ENCODE data around the gene TIMP2. TPM values are rescaled to one million over a fixed set of nuclear protein-coding genes. Genes with fewer than 3 reads are reported as not detected.
A peak's percentile ranks its signal among the peaks of the same experiment; 100 is the strongest.

TIMP2 gene
- total RNA-seq, 4 donors from 2014 or later, result 20.4 to 28.7 (median 27.0) TPM

DNA sequence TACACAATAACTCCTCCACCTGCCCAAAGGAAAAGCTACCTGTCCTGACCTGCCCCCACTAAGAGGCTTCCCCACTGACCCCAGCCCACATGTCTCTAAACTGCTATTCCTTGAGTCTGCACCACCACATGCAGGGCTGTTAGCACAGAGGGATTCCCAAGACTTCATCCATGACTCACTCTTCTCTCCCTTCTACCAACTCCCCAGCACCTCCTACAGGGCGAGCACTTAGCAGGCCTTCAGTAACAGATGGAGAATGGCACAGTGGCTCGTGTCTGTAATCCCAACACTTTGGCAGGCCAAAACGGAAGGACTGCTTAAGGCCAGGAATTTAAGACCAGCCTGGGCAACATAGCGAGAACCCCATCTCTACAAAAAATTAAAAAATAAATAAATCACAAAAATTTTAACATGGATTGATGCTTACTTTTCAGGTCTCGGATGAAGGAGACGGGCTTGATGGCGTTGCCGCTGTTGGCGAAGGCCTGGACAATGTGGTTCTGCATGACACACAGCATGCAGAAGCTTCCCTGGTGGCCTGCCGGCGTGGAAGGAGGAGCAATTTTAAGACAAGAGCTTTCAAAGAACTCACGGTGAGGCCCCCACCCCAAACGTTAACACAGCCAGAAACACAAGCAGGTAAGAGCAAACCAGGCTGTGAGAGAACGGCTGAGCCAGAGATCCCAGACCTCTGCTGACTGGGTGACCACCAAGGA is 96.6 kb downstream of the TIMP2 start:
- no peak for DNase-seq
- intact Hi-C loops (cut with DNase I; ENCODE audit: low total_unique reads), result no loop called here
- Histone ChIP-seq H3K4me3 (no peak overlapping the region), H3K36me3 (peaks cover 4 to 91% of the 10 kb centered on the region in 2 donors), H3K27ac (no peak overlapping the region), H3K4me1 (no peaks in the 10 kb centered on the region), H3K9me3 (no peaks in the 10 kb centered on the region), H3K27me3 (no peaks in the 10 kb centered on the region)
- in situ Hi-C loops (cut with MboI; ENCODE audit: low sequenced_read_pairs in 4 of 4), result no loop called here
- no peak for TF ChIP-seq POLR2A (IDR thresholded peaks at IDR 0.05)
- TF ChIP-seq, protein P1, sequence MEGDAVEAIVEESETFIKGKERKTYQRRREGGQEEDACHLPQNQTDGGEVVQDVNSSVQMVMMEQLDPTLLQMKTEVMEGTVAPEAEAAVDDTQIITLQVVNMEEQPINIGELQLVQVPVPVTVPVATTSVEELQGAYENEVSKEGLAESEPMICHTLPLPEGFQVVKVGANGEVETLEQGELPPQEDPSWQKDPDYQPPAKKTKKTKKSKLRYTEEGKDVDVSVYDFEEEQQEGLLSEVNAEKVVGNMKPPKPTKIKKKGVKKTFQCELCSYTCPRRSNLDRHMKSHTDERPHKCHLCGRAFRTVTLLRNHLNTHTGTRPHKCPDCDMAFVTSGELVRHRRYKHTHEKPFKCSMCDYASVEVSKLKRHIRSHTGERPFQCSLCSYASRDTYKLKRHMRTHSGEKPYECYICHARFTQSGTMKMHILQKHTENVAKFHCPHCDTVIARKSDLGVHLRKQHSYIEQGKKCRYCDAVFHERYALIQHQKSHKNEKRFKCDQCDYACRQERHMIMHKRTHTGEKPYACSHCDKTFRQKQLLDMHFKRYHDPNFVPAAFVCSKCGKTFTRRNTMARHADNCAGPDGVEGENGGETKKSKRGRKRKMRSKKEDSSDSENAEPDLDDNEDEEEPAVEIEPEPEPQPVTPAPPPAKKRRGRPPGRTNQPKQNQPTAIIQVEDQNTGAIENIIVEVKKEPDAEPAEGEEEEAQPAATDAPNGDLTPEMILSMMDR (IDR thresholded peaks at IDR 0.05 in 4 of 5, conservative IDR thresholded peaks at IDR 0.05 in 1 of 5), result no peak
- no peak for ATAC-seq

DNA sequence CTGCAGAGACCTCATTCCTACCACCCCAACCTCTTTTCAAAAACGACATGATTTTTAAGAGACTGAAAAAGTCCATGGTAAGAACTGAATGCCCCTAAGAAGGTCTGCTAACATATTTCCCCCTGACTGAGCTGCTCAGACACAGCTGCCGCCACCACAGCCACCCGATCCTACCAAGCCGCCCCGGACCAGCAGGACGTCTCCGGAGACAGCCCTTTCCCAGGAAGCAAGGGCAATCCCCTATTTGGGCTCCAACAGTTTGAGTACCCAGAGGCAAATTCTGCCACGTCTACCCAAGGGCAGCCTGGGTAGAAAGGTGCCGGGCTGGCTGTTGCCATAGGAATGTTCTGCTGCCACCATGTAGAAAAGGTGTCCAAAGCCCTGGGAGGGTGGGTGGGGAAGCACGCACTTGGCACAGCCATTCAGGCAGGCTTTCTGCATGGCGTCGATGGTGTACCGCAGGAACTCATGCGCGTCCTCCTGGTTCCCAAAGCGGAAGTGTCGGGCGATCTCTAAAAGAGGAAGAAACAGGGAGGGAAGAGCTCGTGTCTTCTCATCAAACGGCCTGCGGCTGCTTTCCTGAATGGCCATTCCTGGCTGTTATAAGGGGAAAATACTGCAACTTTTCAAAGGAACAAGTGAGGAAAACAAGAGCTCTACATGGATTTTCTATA is 98.2 kb downstream of the TIMP2 start:
- in situ Hi-C loops (cut with MboI; ENCODE audit: low sequenced_read_pairs in 4 of 4) (no loop called here), intact Hi-C loops (cut with DNase I; ENCODE audit: low total_unique reads) (no loop called here)
- Histone ChIP-seq H3K4me3 (no peak overlapping the region), H3K9me3 (no peaks in the 10 kb centered on the region), H3K27ac (no peak overlapping the region), H3K4me1 (no peaks in the 10 kb centered on the region), H3K36me3 (peaks cover 0 to 84% of the 10 kb centered on the region in 2 donors), H3K27me3 (no peaks in the 10 kb centered on the region)
- peak in 1 of 2 donors; percentile 22 for DNase-seq
- TF ChIP-seq, protein P1 (IDR thresholded peaks at IDR 0.05 in 4 of 5, conservative IDR thresholded peaks at IDR 0.05 in 1 of 5), result no peak
- no peak for TF ChIP-seq POLR2A (IDR thresholded peaks at IDR 0.05)
- ATAC-seq, result no peak

DNA sequence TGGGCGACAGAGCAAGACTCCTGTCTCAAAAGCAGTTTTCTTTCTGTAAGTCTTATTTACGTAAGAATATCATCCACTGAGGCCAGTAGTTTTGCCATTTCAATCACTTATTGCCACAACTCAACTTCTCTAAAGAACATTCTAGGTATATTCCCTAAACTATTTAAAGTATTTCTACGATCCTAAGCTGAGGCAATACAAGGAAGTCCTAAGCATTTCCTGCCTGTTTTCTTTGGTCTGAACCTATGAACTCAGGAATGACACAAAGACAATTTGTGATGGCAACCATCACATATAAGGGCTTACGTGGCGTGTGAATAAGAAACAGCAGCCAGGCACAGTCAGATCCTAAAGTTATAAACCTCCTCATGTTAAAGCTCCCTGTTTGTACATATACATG is 98.8 kb downstream of the TIMP2 start:
- no peak overlapping the region for H3K4me3 ChIP-seq
- in situ Hi-C loops (cut with MboI; ENCODE audit: low sequenced_read_pairs in 4 of 4), result no loop called here
- TF ChIP-seq, protein P1 (IDR thresholded peaks at IDR 0.05 in 4 of 5, conservative IDR thresholded peaks at IDR 0.05 in 1 of 5), result no peak
- TF ChIP-seq POLR2A (IDR thresholded peaks at IDR 0.05), result no peak
- no peaks in the 10 kb centered on the region for H3K4me1 ChIP-seq
- ATAC-seq, result no peak
- no peak for DNase-seq
- peaks cover 0 to 84% of the 10 kb centered on the region in 2 donors for H3K36me3 ChIP-seq
- intact Hi-C loops (cut with DNase I; ENCODE audit: low total_unique reads), result no loop called here
- H3K27me3 ChIP-seq, result no peaks in the 10 kb centered on the region
- no peaks in the 10 kb centered on the region for H3K9me3 ChIP-seq
- H3K27ac ChIP-seq, result no peak overlapping the region

DNA sequence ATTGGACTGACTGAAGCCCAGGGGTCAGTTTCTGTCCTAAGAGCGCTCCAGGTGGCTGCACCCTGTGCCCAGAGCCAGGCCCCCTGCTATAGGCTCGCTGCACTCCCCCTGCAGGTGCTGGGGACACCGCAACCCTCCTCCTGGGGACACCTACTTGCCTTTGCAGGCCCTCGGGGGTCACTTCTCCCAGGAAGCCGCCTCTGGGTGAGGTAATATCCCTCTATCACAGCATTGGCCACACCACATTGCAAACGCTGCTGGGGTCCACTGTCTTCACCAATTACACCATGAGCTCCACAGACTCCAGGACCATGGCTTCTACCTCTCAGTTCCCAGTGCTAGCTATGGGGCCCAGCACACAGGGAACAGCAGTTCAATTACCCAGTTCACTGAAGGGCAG is 99.5 kb downstream of the TIMP2 start:
- Histone ChIP-seq H3K4me1 (no peaks in the 10 kb centered on the region), H3K27me3 (no peaks in the 10 kb centered on the region), H3K27ac (no peak overlapping the region), H3K4me3 (no peak overlapping the region), H3K36me3 (peaks cover 0 to 86% of the 10 kb centered on the region in 2 donors), H3K9me3 (no peaks in the 10 kb centered on the region)
- in situ Hi-C loops (cut with MboI; ENCODE audit: low sequenced_read_pairs in 4 of 4) (no loop called here), intact Hi-C loops (cut with DNase I; ENCODE audit: low total_unique reads) (no loop called here)
- no peak for ATAC-seq
- TF ChIP-seq POLR2A (IDR thresholded peaks at IDR 0.05), result no peak
- TF ChIP-seq, protein P1 (IDR thresholded peaks at IDR 0.05 in 4 of 5, conservative IDR thresholded peaks at IDR 0.05 in 1 of 5), result no peak
- DNase-seq, result no peak
